Measurements from ENCODE around the gene ZNF619. TPM values are rescaled to one million over a fixed set of nuclear protein-coding genes. Genes with fewer than 3 reads are reported as not detected.

ZNF619 gene
- total and polyA plus RNA-seq, 2 of the 13 experiments (the other 11 are each of a cell fraction or from before 2014, with no cell fraction given) = 0.83 to 5.2 TPM

GRCh38 chr3:40505599-40506462 is 28.9 kb downstream of the ZNF619 start, which contains the start of gene ZNF620 (continued):
- TF ChIP-seq TP53 (CRISPR knock-in tag; conservative IDR thresholded peaks at IDR 0.05) (no peak), MIXL1 (CRISPR knock-in tag; IDR thresholded peaks at IDR 0.05) (0 out of 2 replicates have a peak, but pooled peaks have one; percentile 31), JARID2 (CRISPR knock-in tag; IDR thresholded peaks at IDR 0.05; ENCODE audit: insufficient replicate concordance) (peak; percentile 81), MYC (CRISPR knock-in tag; IDR thresholded peaks at IDR 0.05; ENCODE audit: borderline replicate concordance) (peak; percentile 70; the same call in 1 of the 2 replicates), ETV6 (CRISPR knock-in tag; conservative IDR thresholded peaks at IDR 0.05) (no peak), NKX3-1 (CRISPR knock-in tag; IDR thresholded peaks at IDR 0.05) (no peak), TEAD3 (CRISPR knock-in tag; optimal IDR thresholded peaks at IDR 0.05; ENCODE audit: borderline replicate concordance) (peak; percentile 56), ZNF839 (CRISPR knock-in tag; IDR thresholded peaks at IDR 0.05; ENCODE audit: borderline replicate concordance) (0 out of 2 replicates have a peak, but pooled peaks have one; percentile 59), ZGPAT (CRISPR knock-in tag; IDR thresholded peaks at IDR 0.05) (peak; percentile 52; the same call in 1 of the 2 replicates), MED13 (CRISPR knock-in tag; IDR thresholded peaks at IDR 0.05) (no peak), BRCA1 (CRISPR knock-in tag; IDR thresholded peaks at IDR 0.05) (no peak), NR2C2 (CRISPR knock-in tag; IDR thresholded peaks at IDR 0.05; ENCODE audit: borderline replicate concordance) (peak; percentile 68; the same call in 1 of the 2 replicates), ARID5B (CRISPR knock-in tag; IDR thresholded peaks at IDR 0.05) (peak; percentile 76), ZNF781 (CRISPR knock-in tag; IDR thresholded peaks at IDR 0.05; ENCODE audit: borderline replicate concordance, not compliant biosample characterization) (peak; percentile 73), CCDC6 (CRISPR knock-in tag; IDR thresholded peaks at IDR 0.05) (0 out of 2 replicates have a peak, but pooled peaks have one; percentile 53), HOXD1 (CRISPR knock-in tag; IDR thresholded peaks at IDR 0.05) (no peak), ZNF20 (CRISPR knock-in tag; IDR thresholded peaks at IDR 0.05) (peak; percentile 81; the same call in 1 of the 2 replicates), STAG1 (CRISPR knock-in tag; IDR thresholded peaks at IDR 0.05) (peak; percentile 48), RFXAP (CRISPR knock-in tag; IDR thresholded peaks at IDR 0.05; ENCODE audit: borderline replicate concordance) (0 out of 2 replicates have a peak, but pooled peaks have one; percentile 28), ZNF207 (IDR thresholded peaks at IDR 0.05; ENCODE audit: borderline replicate concordance) (no peak), MXI1 (IDR thresholded peaks at IDR 0.05; ENCODE audit: borderline replicate concordance, low read depth, low read length) (peak; percentile 79; the same call in 1 of the 3 replicates), MTA1 (CRISPR knock-in tag; IDR thresholded peaks at IDR 0.05; ENCODE audit: borderline replicate concordance) (0 out of 2 replicates have a peak, but pooled peaks have one; percentile 36), ZBTB1 (CRISPR knock-in tag; IDR thresholded peaks at IDR 0.05; ENCODE audit: borderline replicate concordance) (no peak), CEBPG (CRISPR knock-in tag; IDR thresholded peaks at IDR 0.05) (no peak)

All from HepG2 (cell line).